NCI-H1105 (cell line): Measurements from ENCODE around the gene SLC23A1.
"Not testable (repeated sequence)": the region's sequence is repeated elsewhere in the genome, so short reads cannot be mapped to it uniquely, and the experiment has no call there.

Source experiments
- DNase-seq: peaks from one replicate; lab custom pipeline; 2025; lab: John Stamatoyannopoulos, UW

Gene SLC23A1

GRCh38 chr5:139383275-139383992, at the start of gene SLC23A1:
SLC23A1 (minus strand) TSS chr5:139383297; CDS start chr5:139383253, 44 bp downstream.
- DNase-seq, result no peak

GRCh38 chr5:139431706-139432105, 48.6 kb upstream of the SLC23A1 start:
- DNase-seq, result no peak

GRCh38 chr5:139430015-139430414, 46.9 kb upstream of the SLC23A1 start:
- DNase-seq, result no peak

GRCh38 chr5:139426203-139426885, 43.2 kb upstream of the SLC23A1 start:
- no peak for DNase-seq

GRCh38 chr5:139425497-139425896, 42.4 kb upstream of the SLC23A1 start:
- DNase-seq, result no peak

- peak; percentile 1 for DNase-seq
These were observed 39.3 kb upstream of the SLC23A1 start for GRCh38 chr5:139422307-139422893.

GRCh38 chr5:139419226-139420192, 36.4 kb upstream of the SLC23A1 start:
- no peak for DNase-seq

GRCh38 chr5:139418793-139419192, 35.7 kb upstream of the SLC23A1 start:
- no peak for DNase-seq

- DNase-seq, result peak; percentile 16
These were observed 34.1 kb upstream of the SLC23A1 start for GRCh38 chr5:139417214-139417613.

GRCh38 chr5:139416651-139417050, 33.6 kb upstream of the SLC23A1 start:
- no peak for DNase-seq

- no peak for DNase-seq
These were observed 32.8 kb upstream of the SLC23A1 start for GRCh38 chr5:139415869-139416268.

- DNase-seq, result peak; percentile 52
These were observed 32.2 kb upstream of the SLC23A1 start for GRCh38 chr5:139415221-139415861.

GRCh38 chr5:139414581-139415130, 31.6 kb upstream of the SLC23A1 start:
- DNase-seq, result no peak

- DNase-seq, result no peak
These were observed 30.9 kb upstream of the SLC23A1 start for GRCh38 chr5:139413963-139414362.

GRCh38 chr5:139413153-139413552, 30.1 kb upstream of the SLC23A1 start:
- DNase-seq, result no peak

- DNase-seq, result no peak
These were observed 28.1 kb upstream of the SLC23A1 start for GRCh38 chr5:139410993-139411828.

- DNase-seq, result no peak
These were observed 27.3 kb upstream of the SLC23A1 start for GRCh38 chr5:139410121-139410992.

GRCh38 chr5:139409116-139409515, 26.0 kb upstream of the SLC23A1 start:
- not testable (repeated sequence) for DNase-seq

- no peak for DNase-seq
These were observed 25.1 kb upstream of the SLC23A1 start for GRCh38 chr5:139408191-139408590.
